HepG2 (cell line): ENCODE data around the gene IGIP. TPM values are rescaled to one million over a fixed set of nuclear protein-coding genes. Genes with fewer than 3 reads are reported as not detected.

Experiments used
- CREBL2 ChIP-seq: sonication (generic); formaldehyde crosslinking; IDR thresholded peaks from 2 replicates; pipeline ENCODE4 v1.8.1; 2023; ENCODE audit warnings: missing genetic modification reagents, mild to moderate bottlenecking, borderline replicate concordance
- MYC ChIP-seq: sonication (generic); formaldehyde crosslinking; IDR thresholded peaks from 2 replicates; pipeline ENCODE4 v1.9.0; 2021; ENCODE audit warnings: missing genetic modification reagents, borderline replicate concordance
- PHF5A ChIP-seq: IDR thresholded peaks from one replicate; pipeline ENCODE4 v1.6.1; 2018; ENCODE audit warnings: low read depth, missing genetic modification reagents; ENCODE audit not compliant: unreplicated experiment
- ZBTB40 ChIP-seq, 2 experiments: fragments of 450-650 bp in 1 of 2; sonication (generic) in 1 of 2; formaldehyde crosslinking in 1 of 2; IDR thresholded peaks; 2 replicates each; pipeline versions ENCODE4 v1.6.1 to v1.8.0; 2016 to 2022; ENCODE audit warnings: antibody characterized with exemption in 1 of 2, mild to moderate bottlenecking in 1 of 2, missing genetic modification reagents in 1 of 2
- ZNF142 ChIP-seq: sonication (generic); formaldehyde crosslinking; IDR thresholded peaks from 2 replicates; pipeline ENCODE4 v1.4.0; 2020; ENCODE audit warnings: missing genetic modification reagents
- ZNF572 ChIP-seq: sonication (generic); formaldehyde crosslinking; IDR thresholded peaks from 2 replicates; pipeline ENCODE4 v1.5.1; 2020; ENCODE audit warnings: mild to moderate bottlenecking, missing genetic modification reagents
- ZNF615 ChIP-seq: sonication (generic); formaldehyde crosslinking; IDR thresholded peaks from 2 replicates; pipeline ENCODE4 v1.5.0; 2020; ENCODE audit warnings: mild to moderate bottlenecking, missing genetic modification reagents, borderline replicate concordance
- ZNF737 ChIP-seq: sonication (generic); formaldehyde crosslinking; IDR thresholded peaks from 2 replicates; pipeline ENCODE4 v1.5.0; 2020; ENCODE audit warnings: missing genetic modification reagents, mild to moderate bottlenecking, borderline replicate concordance
- ZNF782 ChIP-seq: sonication (generic); formaldehyde crosslinking; IDR thresholded peaks from 2 replicates; pipeline ENCODE4 v1.4.0; 2020; ENCODE audit warnings: missing genetic modification reagents, mild to moderate bottlenecking, borderline replicate concordance
- ZNF790 ChIP-seq: sonication (generic); formaldehyde crosslinking; IDR thresholded peaks from 2 replicates; pipeline ENCODE4 v1.8.0; 2022; ENCODE audit warnings: missing genetic modification reagents, mild to moderate bottlenecking, borderline replicate concordance
- ZNF891 ChIP-seq: sonication (generic); formaldehyde crosslinking; IDR thresholded peaks from 2 replicates; pipeline ENCODE4 v1.5.0; 2020; ENCODE audit warnings: mild to moderate bottlenecking, missing genetic modification reagents
- polyA plus RNA-seq, 8 experiments: library from polyadenylated mRNA; depleted of rRNA in 3 of 8; stranded (reverse) in 7 of 8; unstranded in 1 of 8; fragments of >200 nt; fragmentation: Illumina TruSeq in 4 of 8; extraction: Trizol in 4 of 8; gene quantifications; 2 replicates each; pipeline versions ENCODE4 v1.2.1 to v1.2.3, GENCODE V29; 2011 to 2016; ENCODE audit warnings: low read depth in 4 of 8, missing spikeins in 1 of 8, mixed read lengths in 1 of 8; ENCODE audit not compliant: insufficient read depth in 1 of 8
- total RNA-seq, 5 experiments: library from RNA; depleted of rRNA; stranded (reverse); fragments of >200 nt; fragmentation: Illumina TruSeq; extraction: Trizol; gene quantifications; 2 replicates each; pipeline ENCODE4 v1.2.3, GENCODE V29; 2016; ENCODE audit warnings: low read depth in 1 of 5

The IGIP gene
- total and polyA plus RNA-seq, 2 of the 13 experiments (the other 11 are each of a cell fraction or from before 2014, with no cell fraction given): 1.7 to 2.1 TPM

GRCh38 chr5:140175367-140176030 is 49.8 kb downstream of the IGIP start (continued):
- TF ChIP-seq ZBTB40 (IDR thresholded peaks at IDR 0.05) (no peak), ZBTB40 (CRISPR knock-in tag; IDR thresholded peaks at IDR 0.05) (no peak), ZNF891 (no peak), ZNF737 (CRISPR knock-in tag) (no peak), CREBL2 (CRISPR knock-in tag) (no peak), ZNF142 (CRISPR knock-in tag) (no peak; the same call in 1 of the 2 replicates), PHF5A (CRISPR knock-in tag) (peak; percentile 45), ZNF572 (CRISPR knock-in tag) (no peak), ZNF615 (CRISPR knock-in tag) (no peak), ZNF782 (no peak), ZNF790 (CRISPR knock-in tag) (no peak; the same call in 1 of the 2 replicates), MYC (CRISPR knock-in tag) (peak; percentile 21; the same call in 1 of the 2 replicates)
